DOHH2 (cell line): ENCODE results near the gene COP1.

Source experiments
- H3F3A ChIP-seq: fragments of 200-600 bp; sonication (generic), shearing (Covaris generic); 2 replicates; pipeline ENCODE4 v1.6.0; 2016; ENCODE audit warnings: antibody characterized with exemption, mild to moderate bottlenecking; ENCODE audit not compliant: control insufficient read depth, insufficient read depth
- H3K27ac ChIP-seq: fragments of 200-600 bp; sonication (generic); 2 replicates; pipeline ENCODE4 v1.5.1; 2014; ENCODE audit warnings: low read depth, mild to moderate bottlenecking, low read length, moderate library complexity
- H3K27me3 ChIP-seq: fragments of 200-600 bp; sonication (generic); 2 replicates; pipeline ENCODE4 v1.6.1; 2014; ENCODE audit warnings: mild to moderate bottlenecking, low read length, mixed read lengths; ENCODE audit not compliant: control insufficient read depth
- H3K36me3 ChIP-seq: fragments of 200-600 bp; sonication (generic); 2 replicates; pipeline ENCODE4 v1.6.1; 2014; ENCODE audit warnings: mild to moderate bottlenecking, low read length, moderate library complexity, mixed read lengths; ENCODE audit not compliant: control insufficient read depth
- H3K4me1 ChIP-seq: fragments of 200-600 bp; sonication (generic); 2 replicates; pipeline ENCODE4 v1.6.1; 2014; ENCODE audit warnings: mild to moderate bottlenecking, low read length, mixed read lengths; ENCODE audit not compliant: control insufficient read depth
- H3K4me2 ChIP-seq: fragments of 200-600 bp; sonication (generic); 2 replicates; pipeline ENCODE4 v1.6.0; 2014; ENCODE audit warnings: mild to moderate bottlenecking, low read length, moderate library complexity
- H3K4me3 ChIP-seq: fragments of 200-600 bp; sonication (generic); 2 replicates; pipeline ENCODE4 v1.5.1; 2014; ENCODE audit warnings: mild to moderate bottlenecking, low read length, mixed read lengths
- H3K79me2 ChIP-seq: fragments of 200-600 bp; sonication (generic); 2 replicates; pipeline ENCODE4 v1.6.1; 2014; ENCODE audit warnings: mild to moderate bottlenecking, low read length, mixed read lengths; ENCODE audit not compliant: control insufficient read depth
- H3K9me2 ChIP-seq: fragments of 200-600 bp; sonication (generic); replicated peaks from 2 replicates; pipeline ENCODE4 v1.6.1; 2014; ENCODE audit warnings: mild to moderate bottlenecking, low read length, mixed read lengths; ENCODE audit not compliant: control insufficient read depth
- H3K9me3 ChIP-seq: fragments of 200-600 bp; sonication (generic); 2 replicates; pipeline ENCODE4 v1.6.1; 2014; ENCODE audit warnings: antibody characterized with exemption, low read length, mixed read lengths; ENCODE audit not compliant: control insufficient read depth, insufficient read depth
- H4K20me1 ChIP-seq: fragments of 200-600 bp; sonication (generic); 2 replicates; pipeline ENCODE4 v1.6.0; 2014; ENCODE audit warnings: low read depth, mild to moderate bottlenecking, antibody characterized with exemption, low read length, moderate library complexity; ENCODE audit not compliant: control insufficient read depth, insufficient read depth
- EZH2phosphoT487 ChIP-seq: fragments of 200-600 bp; sonication (generic); IDR thresholded peaks from 2 replicates; pipeline ENCODE4 v1.6.1; 2017; ENCODE audit warnings: borderline replicate concordance, mild to moderate bottlenecking, antibody characterized with exemption, low read length, moderate library complexity, mixed read lengths
- TF ChIP-seq, protein P1 (sequence below): fragments of 200-600 bp; sonication (generic); IDR thresholded peaks from one replicate; pipeline ENCODE4 v1.5.1; 2014; ENCODE audit warnings: antibody characterized with exemption, mild to moderate bottlenecking, low read depth, low read length; ENCODE audit not compliant: poor library complexity, severe bottlenecking

The COP1 gene

DNA sequence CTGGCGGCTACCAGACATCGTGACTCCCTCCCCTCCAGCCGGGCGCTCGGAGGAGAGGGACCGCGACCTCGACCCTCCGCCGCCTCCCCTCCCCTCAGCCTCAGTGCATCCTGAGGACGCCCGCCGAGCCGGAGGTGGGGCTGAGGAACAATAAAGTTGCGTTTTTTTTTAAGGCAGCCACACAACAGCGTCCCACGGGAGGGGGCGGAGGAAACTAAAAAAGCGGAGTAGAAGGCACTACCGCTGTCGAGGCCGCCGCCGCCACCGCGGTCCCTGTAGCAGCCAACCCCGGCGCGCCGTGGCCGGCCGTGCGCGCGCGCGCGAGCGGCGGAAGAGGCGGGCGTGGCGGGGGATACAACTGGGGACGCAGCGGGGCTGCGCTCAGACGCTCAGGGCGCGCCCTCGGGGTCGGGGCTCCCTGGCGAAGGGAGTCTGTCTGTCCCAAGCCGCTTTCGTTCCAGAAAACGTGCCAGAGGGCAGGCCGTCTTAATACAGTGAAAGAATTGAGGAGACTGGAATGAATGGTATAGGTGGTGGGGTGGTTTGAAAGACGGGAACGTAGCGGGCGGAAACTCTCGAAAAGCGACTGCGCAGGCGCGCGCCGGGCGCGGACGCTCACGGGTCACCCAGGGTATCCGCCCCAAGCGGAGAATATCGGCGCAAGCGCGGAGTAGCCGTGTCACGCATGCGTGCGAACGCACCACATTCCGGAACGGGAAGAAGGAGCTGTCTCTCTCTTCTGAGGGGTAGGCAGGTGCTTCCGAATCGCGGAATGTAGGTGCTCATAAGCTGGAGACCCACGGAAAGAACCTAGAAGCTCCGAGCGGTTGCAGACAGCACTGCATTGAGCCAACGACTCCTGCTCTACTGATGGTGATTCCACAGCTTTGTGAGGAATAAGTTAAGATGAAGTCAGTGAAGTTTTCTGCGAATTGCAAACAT, at the start of gene COP1:
Gene COP1 (minus strand): TSS at position 326 of the 942 bp plus-strand sequence. CDS start 308 bp downstream, at position 18.
- Histone ChIP-seq H3K36me3 (peaks cover 27% of the 10 kb centered on the region), H3F3A (0 out of 2 replicates have a peak, but pooled peaks cover 4% of the 10 kb centered on the region), H3K4me3 (peak within 1 kb of the TSS; percentile 96), H3K4me1 (peaks cover 39% of the 10 kb centered on the region), H3K79me2 (peaks cover 61% of the 10 kb centered on the region), H3K27me3 (no peaks in the 10 kb centered on the region), H3K9me2 (no peaks in the 10 kb centered on the region), H4K20me1 (peaks cover 21% of the 10 kb centered on the region), H3K4me2 (peak within 1 kb of the TSS; percentile 94), H3K9me3 (no peaks in the 10 kb centered on the region), H3K27ac (peak within 1 kb of the TSS; percentile 86)
- TF ChIP-seq, protein P1, sequence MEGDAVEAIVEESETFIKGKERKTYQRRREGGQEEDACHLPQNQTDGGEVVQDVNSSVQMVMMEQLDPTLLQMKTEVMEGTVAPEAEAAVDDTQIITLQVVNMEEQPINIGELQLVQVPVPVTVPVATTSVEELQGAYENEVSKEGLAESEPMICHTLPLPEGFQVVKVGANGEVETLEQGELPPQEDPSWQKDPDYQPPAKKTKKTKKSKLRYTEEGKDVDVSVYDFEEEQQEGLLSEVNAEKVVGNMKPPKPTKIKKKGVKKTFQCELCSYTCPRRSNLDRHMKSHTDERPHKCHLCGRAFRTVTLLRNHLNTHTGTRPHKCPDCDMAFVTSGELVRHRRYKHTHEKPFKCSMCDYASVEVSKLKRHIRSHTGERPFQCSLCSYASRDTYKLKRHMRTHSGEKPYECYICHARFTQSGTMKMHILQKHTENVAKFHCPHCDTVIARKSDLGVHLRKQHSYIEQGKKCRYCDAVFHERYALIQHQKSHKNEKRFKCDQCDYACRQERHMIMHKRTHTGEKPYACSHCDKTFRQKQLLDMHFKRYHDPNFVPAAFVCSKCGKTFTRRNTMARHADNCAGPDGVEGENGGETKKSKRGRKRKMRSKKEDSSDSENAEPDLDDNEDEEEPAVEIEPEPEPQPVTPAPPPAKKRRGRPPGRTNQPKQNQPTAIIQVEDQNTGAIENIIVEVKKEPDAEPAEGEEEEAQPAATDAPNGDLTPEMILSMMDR: no peak
- TF ChIP-seq EZH2phosphoT487: no peak

- Histone ChIP-seq H3F3A (no peaks in the 10 kb centered on the region), H4K20me1 (no peaks in the 10 kb centered on the region), H3K79me2 (no peaks in the 10 kb centered on the region), H3K4me1 (no peaks in the 10 kb centered on the region), H3K9me2 (no peaks in the 10 kb centered on the region), H3K4me3 (no peak overlapping the region), H3K9me3 (no peaks in the 10 kb centered on the region), H3K36me3 (no peaks in the 10 kb centered on the region), H3K27ac (no peak overlapping the region), H3K27me3 (no peaks in the 10 kb centered on the region), H3K4me2 (no peak overlapping the region)
- no peak for TF ChIP-seq EZH2phosphoT487
- TF ChIP-seq, protein P1: no peak
These were observed 45.1 kb upstream of the COP1 start for GRCh38 chr1:176252191-176252590.

DNA sequence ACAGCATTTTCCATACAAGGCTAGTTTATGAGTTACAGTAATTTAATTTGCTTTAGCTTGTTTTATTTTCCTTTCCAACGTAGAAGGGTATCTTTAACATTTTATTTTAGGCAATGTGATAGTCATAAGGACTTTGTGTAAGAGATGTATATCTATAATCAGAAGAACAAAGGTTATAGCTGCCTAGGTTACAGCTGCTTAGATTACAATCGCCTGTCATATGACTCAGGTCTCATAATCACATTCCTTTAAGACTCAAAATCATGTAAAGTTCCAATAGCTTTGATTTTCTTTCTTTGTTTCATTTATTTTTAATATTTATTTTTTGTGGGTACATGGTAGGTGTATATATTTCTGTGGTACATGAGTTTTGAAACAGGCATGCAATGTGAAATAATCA, 37.8 kb upstream of the COP1 start:
- H3K79me2 ChIP-seq: no peaks in the 10 kb centered on the region
- no peak overlapping the region for H3K4me2 ChIP-seq
- H3K4me3 ChIP-seq: no peak overlapping the region
- peaks cover 2% of the 10 kb centered on the region; the same call in 1 of the 2 replicates for H3K27me3 ChIP-seq
- TF ChIP-seq EZH2phosphoT487: no peak
- TF ChIP-seq, protein P1: no peak
- no peaks in the 10 kb centered on the region for H3F3A ChIP-seq
- no peaks in the 10 kb centered on the region for H3K9me2 ChIP-seq
- H4K20me1 ChIP-seq: no peaks in the 10 kb centered on the region
- H3K4me1 ChIP-seq: no peaks in the 10 kb centered on the region
- H3K36me3 ChIP-seq: no peaks in the 10 kb centered on the region
- H3K27ac ChIP-seq: no peak overlapping the region
- H3K9me3 ChIP-seq: no peaks in the 10 kb centered on the region
